SK-N-SH (cell line): ENCODE data around the gene PLD1. TPM values are rescaled to one million over a fixed set of nuclear protein-coding genes. Genes with fewer than 3 reads are reported as not detected.

ENCODE experiments used
- CTCF ChIA-PET: fragments of 300-600, 350-600 bp; formaldehyde crosslinking; extraction: SDS; loops from one replicate; lab custom pipeline; 2021; lab: Yijun Ruan, JAX
- POLR2A ChIA-PET: fragments of 350-600 bp; sonication (Branson Sonifier 250); formaldehyde crosslinking; extraction: SDS; loops from one replicate; lab custom pipeline; 2020; ENCODE audit warnings: antibody characterized with exemption, inconsistent platforms; lab: Yijun Ruan, JAX
- DNase-seq: peaks from one replicate; pipeline ENCODE4 v3.0.0; 2012
- H2AFZ ChIP-seq: fragments of 200-600 bp; sonication (generic); 2 replicates; pipeline ENCODE4 v1.8.1; 2016; ENCODE audit warnings: antibody characterized with exemption, mild to moderate bottlenecking, low read depth
- H3F3A ChIP-seq: fragments of 200-600 bp; sonication (generic); replicated peaks from 2 replicates; pipeline ENCODE3; 2016; ENCODE audit warnings: antibody characterized with exemption, mild to moderate bottlenecking; ENCODE audit not compliant: insufficient read depth
- H3K27ac ChIP-seq, 2 experiments: fragments of 200-500 bp in 1 of 2; fragments of 200-600 bp in 1 of 2; sonication (Bioruptor generic) in 1 of 2; sonication (generic), shearing (Covaris generic) in 1 of 2; 2 replicates each; pipeline versions ENCODE4 v1.5.1 to v1.6.1; 2014 to 2016; ENCODE audit warnings: low read depth in 2 of 2, inconsistent platforms in 1 of 2, low read length in 1 of 2, mild to moderate bottlenecking in 1 of 2, mixed read lengths in 1 of 2
- H3K27me3 ChIP-seq: fragments of 200-600 bp; sonication (generic), shearing (Covaris generic); 2 replicates; pipeline ENCODE4 v1.6.1; 2016; ENCODE audit warnings: mixed run types; ENCODE audit not compliant: insufficient read depth
- H3K36me3 ChIP-seq, 2 experiments: fragments of 200-500 bp in 1 of 2; fragments of 200-600 bp in 1 of 2; sonication (Bioruptor generic) in 1 of 2; sonication (generic) in 1 of 2; replicated peaks in 1 of 2; 2 replicates each; pipeline versions ENCODE3 to v1.5.1; 2014 to 2016; ENCODE audit warnings: low read length in 1 of 2, mild to moderate bottlenecking in 1 of 2; ENCODE audit not compliant: insufficient read depth in 2 of 2, control insufficient read depth in 1 of 2
- H3K4me1 ChIP-seq, 2 experiments: fragments of 200-500 bp in 1 of 2; fragments of 200-600 bp in 1 of 2; sonication (Bioruptor generic) in 1 of 2; sonication (generic), shearing (Covaris generic) in 1 of 2; 2 replicates each; pipeline versions ENCODE4 v1.5.1 to v1.6.1; 2014 to 2016; ENCODE audit warnings: low read depth in 1 of 2, low read length in 1 of 2, mixed run types in 1 of 2; ENCODE audit not compliant: insufficient read depth in 2 of 2, control insufficient read depth in 1 of 2
- H3K4me2 ChIP-seq: fragments of 200-600 bp; sonication (generic), shearing (Covaris generic); 2 replicates; pipeline ENCODE4 v1.6.1; 2017; ENCODE audit warnings: mixed run types
- H3K4me3 ChIP-seq, 2 experiments: fragments of 200-500 bp in 1 of 2; fragments of 200-600 bp in 1 of 2; sonication (Bioruptor generic) in 1 of 2; sonication (generic), shearing (Covaris generic) in 1 of 2; 2 replicates each; pipeline versions ENCODE4 v1.5.1 to v1.8.1; 2014 to 2016; ENCODE audit warnings: low read depth in 2 of 2, inconsistent platforms in 1 of 2, low read length in 1 of 2, mild to moderate bottlenecking in 1 of 2, mixed read lengths in 1 of 2, moderate library complexity in 1 of 2
- H3K79me2 ChIP-seq: fragments of 200-600 bp; sonication (generic); 2 replicates; pipeline ENCODE4 v1.8.1; 2017; ENCODE audit warnings: mild to moderate bottlenecking; ENCODE audit not compliant: insufficient read depth
- H3K9ac ChIP-seq: fragments of 200-600 bp; sonication (generic); 2 replicates; pipeline ENCODE4 v1.6.1; 2017; ENCODE audit warnings: mixed run types
- H3K9me2 ChIP-seq: fragments of 200-600 bp; sonication (generic); 2 replicates; pipeline ENCODE4 v1.6.1; 2017; ENCODE audit warnings: mixed run types
- H3K9me3 ChIP-seq: fragments of 200-600 bp; sonication (generic); 2 replicates; pipeline ENCODE4 v1.6.1; 2017; ENCODE audit warnings: mixed run types, mild to moderate bottlenecking, moderate library complexity
- H4K20me1 ChIP-seq: fragments of 200-600 bp; sonication (generic); 2 replicates; pipeline ENCODE4 v1.6.1; 2017; ENCODE audit warnings: mild to moderate bottlenecking, mixed run types; ENCODE audit not compliant: insufficient read depth
- CHD2 ChIP-seq: fragments of 150-350 bp; IDR thresholded peaks from 2 replicates; pipeline ENCODE4 v1.6.1; 2018; ENCODE audit warnings: low read length; ENCODE audit not compliant: partially characterized antibody
- CTCF ChIP-seq: fragments of 200-600 bp; sonication (generic); IDR thresholded peaks from 2 replicates; pipeline ENCODE4 v1.6.1; 2017; ENCODE audit warnings: antibody characterized with exemption, mild to moderate bottlenecking, moderate library complexity
- EZH2phosphoT487 ChIP-seq: fragments of 200-600 bp; sonication (generic); IDR thresholded peaks from 2 replicates; pipeline ENCODE4 v1.6.1; 2017; ENCODE audit warnings: low read depth, mixed run types, mild to moderate bottlenecking, antibody characterized with exemption, moderate library complexity, borderline replicate concordance
- FOXM1 ChIP-seq: IDR thresholded peaks from 2 replicates; pipeline ENCODE4 v1.4.0; 2012; ENCODE audit warnings: low read depth, mild to moderate bottlenecking
- GATA2 ChIP-seq: sonication (generic); formaldehyde crosslinking; IDR thresholded peaks from 2 replicates; pipeline ENCODE4 v1.5.0; 2020; ENCODE audit warnings: mild to moderate bottlenecking, missing genetic modification reagents
- MAX ChIP-seq: IDR thresholded peaks from 2 replicates; pipeline ENCODE4 v1.4.0; 2012; ENCODE audit warnings: low read depth
- MXI1 ChIP-seq: IDR thresholded peaks from 2 replicates; pipeline ENCODE4 v1.6.1; 2012; ENCODE audit warnings: mild to moderate bottlenecking, low read depth, low read length, improper control_type of control experiment
- NFIC ChIP-seq: IDR thresholded peaks from 2 replicates; pipeline ENCODE4 v1.4.0; 2012; ENCODE audit warnings: borderline replicate concordance
- PBX3 ChIP-seq: IDR thresholded peaks from 2 replicates; pipeline ENCODE4; 2012
- POLR2AphosphoS5 ChIP-seq: IDR thresholded peaks from 2 replicates; pipeline ENCODE4 v1.6.1; 2012; ENCODE audit warnings: low read depth, low read length
- RAD21 ChIP-seq: IDR thresholded peaks from 2 replicates; pipeline ENCODE4 v1.6.1; 2012; ENCODE audit warnings: mild to moderate bottlenecking, low read length
- RCOR1 ChIP-seq: fragments of 150-350 bp; IDR thresholded peaks from 2 replicates; pipeline ENCODE4 v1.6.1; 2017; ENCODE audit warnings: antibody characterized with exemption, low read length
- REST ChIP-seq: IDR thresholded peaks from 2 replicates; pipeline ENCODE4 v1.6.1; 2012; ENCODE audit warnings: mild to moderate bottlenecking, low read depth, low read length, moderate library complexity
- RFX5 ChIP-seq: IDR thresholded peaks from 2 replicates; pipeline ENCODE4 v1.6.1; 2012; ENCODE audit warnings: mild to moderate bottlenecking, improper control_type of control experiment, low read length
- SIN3A ChIP-seq: IDR thresholded peaks from 2 replicates; pipeline ENCODE4 v1.6.1; 2012; ENCODE audit warnings: low read depth, mild to moderate bottlenecking, low read length, moderate library complexity, borderline replicate concordance
- TAF1 ChIP-seq: IDR thresholded peaks from 2 replicates; pipeline ENCODE4 v1.6.1; 2012; ENCODE audit warnings: low read depth, mild to moderate bottlenecking, low read length, moderate library complexity, borderline replicate concordance
- TEAD4 ChIP-seq: IDR thresholded peaks from 2 replicates; pipeline ENCODE4 v1.4.0; 2012; ENCODE audit warnings: mild to moderate bottlenecking, borderline replicate concordance; ENCODE audit not compliant: insufficient read depth
- USF1 ChIP-seq: IDR thresholded peaks from 2 replicates; pipeline ENCODE4 v1.4.0; 2012; ENCODE audit warnings: low read depth, borderline replicate concordance
- USF2 ChIP-seq: fragments of 150-350 bp; IDR thresholded peaks from 2 replicates; pipeline ENCODE4 v1.6.1; 2017; ENCODE audit warnings: antibody characterized with exemption, low read length, low read depth, borderline replicate concordance
- ZBTB33 ChIP-seq: IDR thresholded peaks from 2 replicates; pipeline ENCODE4 v1.4.0; 2012; ENCODE audit warnings: low read depth, borderline replicate concordance
- WGBS: methylation state at CpG from one replicate; pipeline ENCODE4 v1.1.6; 2017; ENCODE audit warnings: low lambda C conversion rate; 5-methylcytosine and 5-hydroxymethylcytosine counted together
- polyA plus RNA-seq, 3 experiments: library from polyadenylated mRNA; depleted of rRNA; stranded (reverse); fragments of >200 nt; gene quantifications; 2 replicates each; pipeline ENCODE4 v1.2.3, GENCODE V29; 2012

PLD1 gene
- polyA plus RNA-seq, 1 of the 3 experiments (the other 2 are of a cell fraction) = 6.2 TPM

GRCh38 chr3:171755015-171755589 is 55.2 kb downstream of the PLD1 start:
- ChIA-PET POLR2A (no interaction called here), CTCF (interaction anchor here (1.0 to 6.7 kb wide), 2 partner anchors 9 to 18 kb away, joined by 3 to 36 read pairs; no protein-coding TSS in a partner anchor)
- no peaks in the 10 kb centered on the region for H3K79me2 ChIP-seq
- H3K9ac ChIP-seq = no peak overlapping the region
- no peaks in the 10 kb centered on the region for H3K9me3 ChIP-seq
- H3K27ac ChIP-seq = no peak overlapping the region
- no peaks in the 10 kb centered on the region for H3K36me3 ChIP-seq
- H3K4me1 ChIP-seq = peaks cover 0 to 7% of the 10 kb centered on the region in 2 experiments; a peak in 2 of 4 replicates
- H3F3A ChIP-seq = peaks cover 13% of the 10 kb centered on the region
- no peak overlapping the region for H3K4me2 ChIP-seq
- H3K4me3 ChIP-seq = no peak overlapping the region
- TF ChIP-seq CHD2 (no peak), CTCF (no peak), MAX (no peak), SIN3A (no peak), RAD21 (no peak), MXI1 (no peak), USF2 (no peak), ZBTB33 (no peak), PBX3 (no peak), TEAD4 (no peak), RCOR1 (no peak), GATA2 (CRISPR knock-in tag) (no peak), REST (no peak), POLR2AphosphoS5 (no peak), TAF1 (no peak), RFX5 (no peak), EZH2phosphoT487 (no peak), NFIC (no peak), USF1 (no peak), FOXM1 (no peak)
- H3K9me2 ChIP-seq = no peaks in the 10 kb centered on the region
- 88% methylated on average over 2 of the region's 2 CpGs for WGBS
- H4K20me1 ChIP-seq = no peaks in the 10 kb centered on the region
- H3K27me3 ChIP-seq = no peaks in the 10 kb centered on the region
- no peak overlapping the region for H2AFZ ChIP-seq
- DNase-seq = no peak
